ENCODE data around the gene TTC7B.

Gene TTC7B

DNA sequence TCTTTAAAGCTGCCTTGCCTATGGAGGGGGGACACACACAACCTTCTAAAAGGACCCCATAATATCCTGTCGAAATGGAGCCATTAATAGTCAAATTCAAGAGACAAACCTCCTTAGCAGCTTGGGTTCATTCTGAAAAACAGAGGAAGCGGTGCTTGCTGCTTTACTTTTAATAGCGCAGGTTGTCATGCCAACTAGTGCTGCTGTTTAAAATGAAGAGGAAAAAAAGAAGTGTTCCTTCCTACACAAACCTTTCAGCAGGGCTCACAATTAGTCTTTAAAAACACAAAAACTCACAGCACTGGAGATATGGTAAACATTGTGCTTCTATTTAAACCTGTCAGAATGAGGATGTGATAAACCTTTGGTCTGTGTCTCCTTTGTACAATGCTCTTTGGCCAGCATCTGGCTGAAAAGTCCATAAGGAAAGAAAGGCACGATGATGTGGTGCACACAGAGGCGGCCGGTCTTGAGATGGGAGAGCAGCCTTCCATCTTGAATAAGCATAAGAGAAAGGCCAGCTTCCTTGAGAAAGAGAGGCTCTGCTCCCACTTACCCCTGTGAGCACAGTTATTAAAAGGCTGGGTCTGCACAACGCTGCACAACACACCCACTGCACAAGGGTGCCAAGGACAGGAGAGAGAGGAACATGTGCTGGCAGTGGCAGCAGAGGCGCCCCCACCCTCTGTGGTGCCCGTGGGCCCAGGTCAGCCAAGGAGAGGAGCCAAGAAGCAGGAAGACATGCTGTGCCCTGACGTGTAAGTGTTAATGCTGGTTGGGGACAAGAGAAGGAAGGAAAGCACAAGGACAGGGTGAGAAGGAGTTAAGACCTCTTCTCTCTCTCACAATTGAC, 144.6 kb downstream of the TTC7B start:
- TF ChIP-seq, protein P1, sequence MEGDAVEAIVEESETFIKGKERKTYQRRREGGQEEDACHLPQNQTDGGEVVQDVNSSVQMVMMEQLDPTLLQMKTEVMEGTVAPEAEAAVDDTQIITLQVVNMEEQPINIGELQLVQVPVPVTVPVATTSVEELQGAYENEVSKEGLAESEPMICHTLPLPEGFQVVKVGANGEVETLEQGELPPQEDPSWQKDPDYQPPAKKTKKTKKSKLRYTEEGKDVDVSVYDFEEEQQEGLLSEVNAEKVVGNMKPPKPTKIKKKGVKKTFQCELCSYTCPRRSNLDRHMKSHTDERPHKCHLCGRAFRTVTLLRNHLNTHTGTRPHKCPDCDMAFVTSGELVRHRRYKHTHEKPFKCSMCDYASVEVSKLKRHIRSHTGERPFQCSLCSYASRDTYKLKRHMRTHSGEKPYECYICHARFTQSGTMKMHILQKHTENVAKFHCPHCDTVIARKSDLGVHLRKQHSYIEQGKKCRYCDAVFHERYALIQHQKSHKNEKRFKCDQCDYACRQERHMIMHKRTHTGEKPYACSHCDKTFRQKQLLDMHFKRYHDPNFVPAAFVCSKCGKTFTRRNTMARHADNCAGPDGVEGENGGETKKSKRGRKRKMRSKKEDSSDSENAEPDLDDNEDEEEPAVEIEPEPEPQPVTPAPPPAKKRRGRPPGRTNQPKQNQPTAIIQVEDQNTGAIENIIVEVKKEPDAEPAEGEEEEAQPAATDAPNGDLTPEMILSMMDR (IDR thresholded peaks at IDR 0.05; ENCODE audit: low read depth, low read length), result no peak
- peaks cover 4% of the 10 kb centered on the region; the same call in 1 of the 2 replicates for H3K4me1 ChIP-seq
- no peaks in the 10 kb centered on the region for H3K27me3 ChIP-seq
- no peaks in the 10 kb centered on the region; the same call in 1 of the 2 replicates for H3K36me3 ChIP-seq
- H3K4me3 ChIP-seq (ENCODE audit: low read depth, low read length), result no peak overlapping the region
- no peak for DNase-seq
- H3K9me3 ChIP-seq, result no peaks in the 10 kb centered on the region

GRCh38 chr14:90669731-90670130, 146.5 kb downstream of the TTC7B start:
- no peak for DNase-seq
- Histone ChIP-seq H3K36me3 (no peaks in the 10 kb centered on the region), H3K27me3 (no peaks in the 10 kb centered on the region), H3K4me1 (no peaks in the 10 kb centered on the region; the same call in 1 of the 2 replicates), H3K9me3 (no peaks in the 10 kb centered on the region), H3K4me3 (ENCODE audit: low read depth, low read length) (no peak overlapping the region)
- TF ChIP-seq, protein P1 (IDR thresholded peaks at IDR 0.05; ENCODE audit: low read depth, low read length), result no peak

DNA sequence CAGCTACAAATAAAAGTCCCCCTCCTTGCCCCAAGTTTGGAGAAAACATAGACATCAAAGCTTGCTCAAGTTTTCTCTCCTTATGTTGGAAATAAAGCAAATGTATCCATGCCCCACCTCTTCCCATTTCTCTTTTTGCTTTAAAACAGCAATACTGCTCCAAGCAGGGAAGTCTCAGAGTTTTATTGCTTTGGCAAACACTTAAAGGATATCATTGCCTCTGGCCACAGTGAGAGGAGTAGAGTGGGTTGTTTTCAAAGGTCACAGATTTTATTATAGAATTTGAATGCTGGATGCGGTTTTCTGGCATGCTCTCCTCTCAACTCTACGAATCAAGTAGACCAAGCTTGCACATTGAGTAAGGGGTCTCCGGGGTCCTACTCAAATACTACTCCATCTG, 149.7 kb downstream of the TTC7B start:
- Histone ChIP-seq H3K36me3 (no peaks in the 10 kb centered on the region), H3K4me3 (ENCODE audit: low read depth, low read length) (no peak overlapping the region), H3K27me3 (no peaks in the 10 kb centered on the region), H3K4me1 (no peaks in the 10 kb centered on the region), H3K9me3 (no peaks in the 10 kb centered on the region)
- DNase-seq, result no peak
- TF ChIP-seq, protein P1 (IDR thresholded peaks at IDR 0.05; ENCODE audit: low read depth, low read length), result no peak

- H3K9me3 ChIP-seq, result no peaks in the 10 kb centered on the region
- H3K4me1 ChIP-seq, result no peaks in the 10 kb centered on the region
- no peaks in the 10 kb centered on the region for H3K27me3 ChIP-seq
- H3K4me3 ChIP-seq (ENCODE audit: low read depth, low read length), result no peak overlapping the region
- TF ChIP-seq, protein P1 (IDR thresholded peaks at IDR 0.05; ENCODE audit: low read depth, low read length), result no peak
- H3K36me3 ChIP-seq, result no peaks in the 10 kb centered on the region
- no peak for DNase-seq
Measured at GRCh38 chr14:90665321-90666000, 150.8 kb downstream of the TTC7B start.

DNA sequence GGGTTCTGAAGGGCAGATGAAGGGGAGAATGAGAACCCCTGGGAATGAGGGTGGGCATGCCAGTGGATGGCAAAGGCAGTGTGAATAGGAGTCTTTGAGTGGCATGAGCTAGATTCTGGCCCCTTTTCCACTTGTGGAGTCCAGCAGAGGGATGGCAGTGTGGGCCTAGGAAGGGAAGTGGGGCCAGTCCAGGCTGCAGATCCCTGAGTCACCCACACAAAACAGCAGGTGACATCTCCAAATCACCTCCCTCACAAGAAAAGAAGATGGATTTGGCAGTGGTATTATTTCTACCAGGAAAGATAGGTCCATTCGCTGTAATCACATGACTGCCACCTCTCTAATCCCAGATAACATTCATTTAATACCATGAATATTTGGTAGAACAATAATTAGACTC, 151.3 kb downstream of the TTC7B start:
- no peak for DNase-seq
- Histone ChIP-seq H3K27me3 (no peaks in the 10 kb centered on the region), H3K4me1 (no peaks in the 10 kb centered on the region), H3K9me3 (no peaks in the 10 kb centered on the region), H3K36me3 (no peaks in the 10 kb centered on the region), H3K4me3 (ENCODE audit: low read depth, low read length) (no peak overlapping the region)
- TF ChIP-seq, protein P1 (IDR thresholded peaks at IDR 0.05; ENCODE audit: low read depth, low read length), result no peak

DNA sequence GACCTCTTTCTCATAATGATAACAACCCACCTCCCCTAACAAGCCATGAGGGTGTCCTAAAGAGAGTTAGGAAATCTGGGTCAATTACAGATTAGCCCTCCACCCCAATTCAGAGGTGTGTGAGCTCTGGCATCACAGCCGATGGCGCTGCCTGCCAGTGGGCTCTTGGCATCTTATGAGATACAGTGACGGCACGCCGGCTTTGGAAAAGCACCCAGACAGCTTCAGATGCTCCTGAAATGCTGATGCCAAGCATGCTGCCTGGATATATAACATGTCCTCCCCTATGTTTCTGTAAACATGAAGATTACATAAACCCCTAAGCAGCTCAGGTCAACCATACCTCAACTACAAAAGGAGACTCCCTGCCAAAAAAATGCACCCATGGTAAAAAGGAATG, 152.6 kb downstream of the TTC7B start:
- TF ChIP-seq, protein P1 (IDR thresholded peaks at IDR 0.05; ENCODE audit: low read depth, low read length), result no peak
- Histone ChIP-seq H3K36me3 (no peaks in the 10 kb centered on the region), H3K9me3 (no peaks in the 10 kb centered on the region), H3K4me1 (no peaks in the 10 kb centered on the region), H3K27me3 (no peaks in the 10 kb centered on the region), H3K4me3 (ENCODE audit: low read depth, low read length) (no peak overlapping the region)
- no peak for DNase-seq

Data from BE2C (cell line).